B cell (primary cell): ENCODE measurements around the gene NUMBL.

ENCODE experiments used
- CTCF ChIP-seq: fragments of 200-600 bp; IDR thresholded peaks from one replicate; pipeline ENCODE4 v1.8.0; 2022; ENCODE audit warnings: antibody characterized with exemption, mild to moderate bottlenecking
- EZH2 ChIP-seq: IDR thresholded peaks from 2 replicates; pipeline ENCODE4 v1.6.1; 2012; ENCODE audit warnings: borderline replicate concordance, low read depth, mild to moderate bottlenecking, moderate library complexity, low read length; ENCODE audit not compliant: insufficient read depth, poor library complexity, severe bottlenecking

GRCh38 chr19:40671404-40671803, 19.0 kb downstream of the NUMBL start:
- TF ChIP-seq CTCF, result no peak
- no peak for TF ChIP-seq EZH2
